HG03378 (cell line): ENCODE results near the gene DSCAM.

Experiments used
- ATAC-seq: cut with Tn5 transposase; IDR thresholded peaks from one replicate; pipeline ENCODE4 v1.9.1; 2021; ENCODE audit warnings: mild to moderate bottlenecking, moderate library complexity; ENCODE audit not compliant: unreplicated experiment

DSCAM gene

DNA sequence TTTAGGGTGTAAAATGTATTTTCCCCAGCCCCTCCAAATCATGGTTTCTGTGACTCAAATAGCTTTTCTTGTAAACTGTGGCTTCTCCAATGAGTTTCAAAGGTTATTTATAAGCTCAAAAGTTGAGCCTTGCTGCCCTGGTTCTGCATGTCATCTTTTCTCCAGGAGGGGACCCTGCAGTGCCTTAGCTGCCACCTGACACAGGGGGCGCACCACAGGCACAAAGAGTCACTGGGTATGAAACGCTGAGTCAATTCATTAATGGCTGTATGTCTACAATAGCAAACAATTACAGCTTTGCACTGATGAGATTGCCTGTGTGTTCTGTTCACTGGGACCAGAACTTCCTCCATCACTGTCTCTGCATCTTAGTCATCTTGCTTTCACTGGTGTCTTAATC is 878.9 kb downstream of the DSCAM start:
- ATAC-seq: no peak

GRCh38 chr21:39966786-39967185 is 880.2 kb downstream of the DSCAM start:
- ATAC-seq: no peak

DNA sequence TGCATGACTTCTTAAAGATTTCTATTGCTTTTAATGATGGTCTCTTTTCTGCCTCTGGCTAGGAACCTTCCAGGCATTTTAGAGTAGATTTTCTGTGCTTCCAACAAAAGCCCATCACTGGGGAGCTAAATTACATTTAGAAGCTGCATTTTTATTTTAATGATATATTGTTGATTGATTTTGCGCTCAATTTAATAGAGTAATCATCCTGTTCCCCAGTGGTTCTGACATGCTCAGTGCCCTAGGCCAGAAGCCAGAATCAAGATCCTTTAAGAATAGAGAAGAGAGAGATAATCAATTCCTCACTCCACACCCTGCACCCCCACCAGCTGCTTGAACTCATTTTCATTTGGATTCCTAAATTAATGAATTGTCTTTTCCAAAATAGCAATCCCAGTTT is 881.9 kb downstream of the DSCAM start:
- no peak for ATAC-seq

GRCh38 chr21:39961251-39961650 is 885.7 kb downstream of the DSCAM start:
- ATAC-seq: no peak
